Measurements from ENCODE around the gene TRIM67. TPM values are rescaled to one million over a fixed set of nuclear protein-coding genes. Genes with fewer than 3 reads are reported as not detected.

Gene TRIM67
- total and polyA plus RNA-seq, 2 of the 4 experiments (the other 2 are of a cell fraction), result not detected

DNA sequence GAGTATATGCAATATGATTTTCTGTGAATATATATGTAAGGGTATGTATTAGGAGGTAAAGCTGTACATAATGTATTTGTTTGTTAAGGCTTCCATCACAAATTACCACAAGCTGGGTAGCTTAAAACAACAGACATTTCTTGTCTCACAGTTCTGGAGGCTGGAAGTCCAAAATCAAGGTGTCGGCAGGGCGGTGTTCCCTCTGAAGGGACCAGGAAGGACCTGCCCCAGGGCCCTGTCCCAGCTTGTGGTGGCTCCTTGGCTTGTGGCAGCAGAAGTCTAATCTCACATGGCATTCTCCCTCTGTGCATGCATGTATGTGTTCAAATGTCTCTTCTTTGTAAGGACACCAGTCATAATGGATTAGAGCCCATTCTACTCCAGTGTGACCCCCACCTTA is 17.1 kb downstream of the TRIM67 start:
- H3K79me1 ChIP-seq (ENCODE audit: low read depth in 1 of 2, low read length in 2 of 2), result no peaks in the 10 kb centered on the region
- H2BK15ac ChIP-seq (ENCODE audit: low read depth, low read length), result no peak overlapping the region
- H2BK20ac ChIP-seq (ENCODE audit: low read depth, low read length), result no peak overlapping the region
- no peak overlapping the region for H3K4ac ChIP-seq (ENCODE audit: low read depth, low read length)
- in situ Hi-C loops (cut with MboI; ENCODE audit: low sequenced_read_pairs), result no loop called here
- peaks cover 15% of the 10 kb centered on the region for H3K27me3 ChIP-seq (ENCODE audit: control insufficient read depth, insufficient read depth, low read length)
- H4K5ac ChIP-seq (ENCODE audit: low read depth, low read length), result no peak overlapping the region
- H3K4me3 ChIP-seq (ENCODE audit: insufficient read depth, low read depth, low read length), result no peak overlapping the region
- H4K20me1 ChIP-seq (ENCODE audit: insufficient read depth, low read length), result no peaks in the 10 kb centered on the region
- H2BK5ac ChIP-seq (ENCODE audit: low read depth, low read length, poor library complexity, severe bottlenecking), result no peak overlapping the region
- dilution Hi-C loops (cut with HindIII; ENCODE audit: low sequenced_read_pairs, unreplicated experiment), result no loop called here
- ChIA-PET CTCF (interaction anchor here (0.6 kb wide), 1 partner anchor 77 kb away, joined by 5 read pairs; no protein-coding TSS in a partner anchor), POLR2A (ENCODE audit: unreplicated experiment) (no interaction called here)
- H2AFZ ChIP-seq (replicated peaks; ENCODE audit: low read length, poor library complexity), result no peak overlapping the region
- H3K36me3 ChIP-seq (ENCODE audit: control insufficient read depth, insufficient read depth, low read length), result no peaks in the 10 kb centered on the region
- DNase-seq (no peak), ATAC-seq (ENCODE audit: low read depth) (no peak)
- BruUV-seq (replicated peaks), result no TSS peak
- H3K4me2 ChIP-seq (ENCODE audit: low read depth, low read length), result no peak overlapping the region
- TF ChIP-seq, protein P1, sequence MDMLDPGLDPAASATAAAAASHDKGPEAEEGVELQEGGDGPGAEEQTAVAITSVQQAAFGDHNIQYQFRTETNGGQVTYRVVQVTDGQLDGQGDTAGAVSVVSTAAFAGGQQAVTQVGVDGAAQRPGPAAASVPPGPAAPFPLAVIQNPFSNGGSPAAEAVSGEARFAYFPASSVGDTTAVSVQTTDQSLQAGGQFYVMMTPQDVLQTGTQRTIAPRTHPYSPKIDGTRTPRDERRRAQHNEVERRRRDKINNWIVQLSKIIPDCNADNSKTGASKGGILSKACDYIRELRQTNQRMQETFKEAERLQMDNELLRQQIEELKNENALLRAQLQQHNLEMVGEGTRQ (IDR thresholded peaks at IDR 0.05; ENCODE audit: low read depth, low read length), result no peak
- no peak for TF ChIP-seq MAFK (IDR thresholded peaks at IDR 0.05; ENCODE audit: low read depth, low read length)
- no peak for TF ChIP-seq RAD21 (IDR thresholded peaks at IDR 0.05; ENCODE audit: low read length)
- TF ChIP-seq CEBPB (IDR thresholded peaks at IDR 0.05; ENCODE audit: low read depth, low read length), result no peak
- no CpG with 5 or more reads among the region's 2 CpGs for WGBS, 2 experiments (ENCODE audit: extremely low coverage in 2 of 2, insufficient read length in 1 of 2)
- H2AK5ac ChIP-seq (ENCODE audit: low read depth, low read length), result no peak overlapping the region
- intact Hi-C loops (cut with micrococcal nuclease), result no loop called here
- peaks cover 2% of the 10 kb centered on the region; the same call in 1 of the 2 replicates for H3K9me3 ChIP-seq (ENCODE audit: control insufficient read depth, insufficient read depth, low read length)
- H4K8ac ChIP-seq (ENCODE audit: low read depth in 2 of 2, low read length in 2 of 2), result no peak overlapping the region
- H3K9ac ChIP-seq (ENCODE audit: low read depth, low read length), result no peak overlapping the region
- no peaks in the 10 kb centered on the region for H3K4me1 ChIP-seq (ENCODE audit: control insufficient read depth, insufficient read depth, low read length)
- no peak overlapping the region for H3K27ac ChIP-seq (ENCODE audit: insufficient read depth, low read length)
- no peak overlapping the region for H3K56ac ChIP-seq (ENCODE audit: extremely low read depth, insufficient read depth, low read length)
- H4K91ac ChIP-seq (ENCODE audit: insufficient read depth, low read depth, low read length), result no peak overlapping the region
- H3K18ac ChIP-seq (ENCODE audit: low read depth, low read length), result no peak overlapping the region
- H2AK9ac ChIP-seq (replicated peaks; ENCODE audit: low read depth, low read length, poor library complexity), result no peak overlapping the region
- no peak overlapping the region for H3K14ac ChIP-seq (replicated peaks; ENCODE audit: low read depth, low read length)
- no peak overlapping the region for H3K23ac ChIP-seq (ENCODE audit: low read depth, low read length)
- no peak overlapping the region for H2BK120ac ChIP-seq (ENCODE audit: low read depth, low read length)
- H3K9me1 ChIP-seq (ENCODE audit: insufficient read depth, low read length), result no peaks in the 10 kb centered on the region

Measured in IMR-90 (cell line).